H1 (cell line): ENCODE results near the gene STARD13.

Source experiments
- POLR2A ChIP-seq, 2 experiments: IDR thresholded peaks; 1 replicate in 1 of 2; 2 replicates in 1 of 2; pipeline ENCODE4 v1.6.1; 2011; ENCODE audit warnings: low read depth in 2 of 2, low read length in 2 of 2, mild to moderate bottlenecking in 2 of 2; ENCODE audit errors: control extremely low read depth in 1 of 2
- POLR2AphosphoS5 ChIP-seq: IDR thresholded peaks from 2 replicates; pipeline ENCODE4 v1.6.1; 2011; ENCODE audit warnings: low read depth, low read length
- POU5F1 ChIP-seq: IDR thresholded peaks from 2 replicates; pipeline ENCODE4 v1.6.1; 2011; ENCODE audit warnings: low read depth, mild to moderate bottlenecking, low read length, moderate library complexity
- RAD21 ChIP-seq, 2 experiments: IDR thresholded peaks in 1 of 2; conservative IDR thresholded peaks in 1 of 2; 2 replicates each; pipeline ENCODE4 v1.6.1; 2011; ENCODE audit warnings: low read depth in 2 of 2, low read length in 2 of 2, improper control_type of control experiment in 1 of 2, inconsistent platforms in 1 of 2, mild to moderate bottlenecking in 1 of 2, moderate library complexity in 1 of 2

DNA sequence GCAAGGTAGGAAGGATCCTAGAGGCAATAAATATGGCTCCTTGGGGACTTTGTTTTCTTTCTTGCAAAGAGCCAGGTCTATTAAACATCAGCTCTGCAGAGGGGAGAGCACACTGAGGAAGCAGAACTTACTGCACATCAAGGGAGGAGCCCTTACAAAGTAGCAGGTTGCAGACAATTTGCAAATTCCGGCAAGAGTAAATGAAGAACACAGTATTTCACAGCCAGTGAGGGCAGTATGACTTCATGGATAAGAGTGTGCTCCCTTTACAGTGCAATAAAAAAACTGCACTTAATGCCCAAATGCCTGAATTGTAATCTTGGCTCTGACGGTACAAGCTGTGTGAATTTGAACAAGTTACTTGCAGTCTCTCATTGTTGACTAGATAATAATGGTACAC is 75.5 kb downstream of the STARD13 start:
- TF ChIP-seq RAD21 (IDR thresholded peaks at IDR 0.05 in 1 of 2, conservative IDR thresholded peaks at IDR 0.05 in 1 of 2; ENCODE audit: low read depth in 2 of 2, low read length in 2 of 2) (no peak), POLR2A (IDR thresholded peaks at IDR 0.05; ENCODE audit: control extremely low read depth in 1 of 2, low read depth in 2 of 2, low read length in 2 of 2) (no peak), POLR2AphosphoS5 (no peak), POU5F1 (no peak)
